GM12874 (cell line): ENCODE data around the gene GNB1L.

Experiments
- CTCF ChIP-seq: IDR thresholded peaks from 2 replicates; pipeline ENCODE4 v1.5.1; 2011; ENCODE audit warnings: low read depth, mild to moderate bottlenecking, control low read depth, low read length, moderate library complexity; ENCODE audit not compliant: insufficient read depth

The GNB1L gene

GRCh38 chr22:19802001-19802893 is 52.4 kb downstream of the GNB1L start:
- no peak for TF ChIP-seq CTCF

DNA sequence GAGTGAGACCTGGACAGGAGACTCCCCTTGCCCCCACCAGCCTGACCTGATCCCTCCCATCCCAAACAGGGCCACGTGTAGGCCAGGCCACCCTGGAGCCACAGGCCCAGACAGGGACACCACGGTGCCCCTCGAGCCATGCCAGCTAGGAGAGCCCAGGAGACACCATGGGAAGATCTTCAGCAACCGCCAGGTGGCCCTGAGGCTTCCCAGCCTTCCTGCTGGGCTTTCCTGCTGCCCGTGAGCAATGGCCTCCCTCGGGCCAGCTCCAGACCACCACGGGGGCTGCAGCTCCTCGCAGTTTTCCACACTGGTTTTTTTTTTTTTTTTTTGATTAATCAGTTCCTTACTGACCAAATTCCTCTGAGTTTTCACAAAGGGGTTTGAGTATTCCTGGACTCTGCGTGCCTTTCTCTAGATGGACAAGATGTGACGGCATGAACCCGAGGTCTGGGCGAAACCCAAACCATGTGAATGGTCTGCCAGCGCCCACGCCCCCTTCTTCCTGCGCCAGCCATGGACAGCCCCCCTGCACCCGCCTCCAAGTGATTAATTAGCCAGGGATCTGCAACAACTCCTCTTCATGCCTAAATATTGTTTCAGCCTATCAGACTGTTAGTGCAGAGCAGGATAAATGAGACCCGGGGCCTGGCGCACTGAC is 53.2 kb downstream of the GNB1L start:
- no peak for TF ChIP-seq CTCF

DNA sequence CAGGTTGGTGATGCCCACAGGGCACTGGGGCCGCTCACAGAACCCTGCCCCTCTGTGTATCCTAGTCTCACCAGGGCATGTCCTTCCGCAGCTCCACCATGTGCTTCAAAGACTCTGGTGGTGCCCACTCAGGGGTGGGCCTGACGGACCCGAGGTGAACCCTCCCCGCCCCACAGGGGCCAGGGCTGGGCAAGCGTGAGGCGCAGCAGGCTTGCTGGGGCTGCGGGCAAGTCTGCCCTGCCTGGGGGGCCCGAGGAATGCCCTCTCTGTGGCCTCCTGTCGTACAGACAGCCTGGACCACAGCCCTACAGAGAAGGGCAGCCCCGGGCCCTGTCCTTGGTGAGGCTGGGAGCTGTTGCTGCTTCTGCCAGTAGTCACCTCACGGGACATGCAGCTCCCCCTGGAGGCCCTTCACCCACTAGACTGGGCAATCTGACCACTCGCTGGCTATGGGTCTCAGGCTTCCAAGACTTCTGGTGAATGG is 53.9 kb downstream of the GNB1L start:
- no peak for TF ChIP-seq CTCF

DNA sequence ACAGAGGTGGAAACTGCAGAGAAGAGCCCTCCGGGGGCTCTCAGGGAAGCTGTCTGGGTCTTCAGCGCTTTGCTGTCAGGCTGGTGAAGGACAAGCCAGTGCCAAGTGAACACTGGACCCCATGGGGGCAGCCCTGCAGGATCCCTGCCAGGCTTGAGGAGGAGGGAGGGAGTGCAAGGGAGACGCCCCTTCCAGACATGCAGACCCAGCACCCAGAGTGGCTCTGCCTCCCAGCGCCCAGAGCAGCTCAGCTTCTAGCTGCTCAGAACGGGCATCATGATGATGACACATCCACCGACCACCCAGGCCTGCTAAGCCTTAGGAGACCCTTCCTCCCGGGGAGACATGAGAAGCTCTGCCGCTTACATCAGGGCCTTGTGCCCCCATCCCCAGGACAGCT is 54.4 kb downstream of the GNB1L start:
- TF ChIP-seq CTCF, result no peak

GRCh38 chr22:19799322-19800190 is 55.1 kb downstream of the GNB1L start:
- no peak for TF ChIP-seq CTCF

DNA sequence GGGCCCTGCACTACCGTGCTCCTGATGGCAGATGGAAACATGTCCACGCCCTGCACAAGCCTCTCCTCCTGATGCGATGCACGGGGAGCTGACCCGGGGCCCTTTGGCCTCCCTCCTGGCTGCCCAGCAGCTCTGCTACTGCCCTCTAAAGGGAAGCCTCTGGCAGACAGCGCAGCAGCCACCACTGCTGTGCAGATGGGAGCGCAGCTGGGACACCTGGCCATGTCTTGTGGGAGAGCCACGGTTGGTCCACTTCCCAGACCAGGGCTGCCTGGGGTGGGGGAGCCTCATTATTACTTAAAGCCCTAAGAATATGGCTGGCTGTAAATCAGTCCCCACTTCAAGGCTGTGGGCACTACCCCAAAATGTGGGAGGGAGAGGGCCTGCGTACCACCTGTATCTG is 55.8 kb downstream of the GNB1L start:
- no peak for TF ChIP-seq CTCF
